Stimulated activated CD8-positive, alpha-beta memory T cell treated with anti-CD3 and anti-CD28 coated beads, Interleukin-2, amount 100 ng/mL, for 1 hour (primary cell): ENCODE results near the gene FKBP9.
"Not testable (repeated sequence)": the region's sequence is repeated elsewhere in the genome, so short reads cannot be mapped to it uniquely, and the experiment has no call there.

Experiments
- DNase-seq, 2 donors: peaks; one replicate each; pipeline ENCODE4 v3.0.0-alpha.2; 2020; ENCODE audit warnings: low read depth in 2 of 2

FKBP9 gene

GRCh38 chr7:32957326-32958045 lies at the start of gene FKBP9:
FKBP9 (plus strand) TSS chr7:32957440; CDS start chr7:32957574, 134 bp downstream.
- DNase-seq: no peak

GRCh38 chr7:32910195-32910594 lies 47.0 kb upstream of the FKBP9 start:
- no peak for DNase-seq

GRCh38 chr7:32914184-32914583 lies 43.1 kb upstream of the FKBP9 start:
- no peak for DNase-seq

GRCh38 chr7:32915041-32915536 lies 42.2 kb upstream of the FKBP9 start:
- no peak for DNase-seq

- DNase-seq: no peak
Observed at GRCh38 chr7:32916006-32916405, 41.2 kb upstream of the FKBP9 start.

- not testable (repeated sequence) for DNase-seq
Observed at GRCh38 chr7:32916994-32917393, 40.2 kb upstream of the FKBP9 start.

GRCh38 chr7:32921896-32922295 lies 35.3 kb upstream of the FKBP9 start:
- DNase-seq: no peak

- DNase-seq: no peak
Observed at GRCh38 chr7:32928785-32929298, 28.4 kb upstream of the FKBP9 start.

GRCh38 chr7:32929430-32930143 lies 27.7 kb upstream of the FKBP9 start:
- no peak for DNase-seq

- DNase-seq: no peak
Observed at GRCh38 chr7:32930378-32930777, 26.9 kb upstream of the FKBP9 start.

- DNase-seq: no peak
Observed at GRCh38 chr7:32935558-32935957, 21.7 kb upstream of the FKBP9 start.

GRCh38 chr7:32936689-32937088 lies 20.6 kb upstream of the FKBP9 start:
- no peak for DNase-seq

- no peak for DNase-seq
Observed at GRCh38 chr7:32937344-32938174, 19.7 kb upstream of the FKBP9 start.

GRCh38 chr7:32941181-32941580 lies 16.1 kb upstream of the FKBP9 start:
- DNase-seq: no peak

- DNase-seq: no peak
Observed at GRCh38 chr7:32941681-32942414, 15.4 kb upstream of the FKBP9 start.

- DNase-seq: peak; percentile 36 to 51
Observed at GRCh38 chr7:32942415-32943251, 14.6 kb upstream of the FKBP9 start.

- no peak for DNase-seq
Observed at GRCh38 chr7:32943252-32944030, 13.8 kb upstream of the FKBP9 start.

GRCh38 chr7:32947420-32947983 lies 9.7 kb upstream of the FKBP9 start:
- DNase-seq: no peak

- DNase-seq: no peak
Observed at GRCh38 chr7:32948202-32948601, 9.0 kb upstream of the FKBP9 start.
